ENCODE measurements around the gene NTPCR. TPM values are rescaled to one million over a fixed set of nuclear protein-coding genes. Genes with fewer than 3 reads are reported as not detected.

Gene NTPCR
- total RNA-seq, 4 donors from 2014 or later, result 13.5 to 53.3 (median 37.2) TPM

DNA sequence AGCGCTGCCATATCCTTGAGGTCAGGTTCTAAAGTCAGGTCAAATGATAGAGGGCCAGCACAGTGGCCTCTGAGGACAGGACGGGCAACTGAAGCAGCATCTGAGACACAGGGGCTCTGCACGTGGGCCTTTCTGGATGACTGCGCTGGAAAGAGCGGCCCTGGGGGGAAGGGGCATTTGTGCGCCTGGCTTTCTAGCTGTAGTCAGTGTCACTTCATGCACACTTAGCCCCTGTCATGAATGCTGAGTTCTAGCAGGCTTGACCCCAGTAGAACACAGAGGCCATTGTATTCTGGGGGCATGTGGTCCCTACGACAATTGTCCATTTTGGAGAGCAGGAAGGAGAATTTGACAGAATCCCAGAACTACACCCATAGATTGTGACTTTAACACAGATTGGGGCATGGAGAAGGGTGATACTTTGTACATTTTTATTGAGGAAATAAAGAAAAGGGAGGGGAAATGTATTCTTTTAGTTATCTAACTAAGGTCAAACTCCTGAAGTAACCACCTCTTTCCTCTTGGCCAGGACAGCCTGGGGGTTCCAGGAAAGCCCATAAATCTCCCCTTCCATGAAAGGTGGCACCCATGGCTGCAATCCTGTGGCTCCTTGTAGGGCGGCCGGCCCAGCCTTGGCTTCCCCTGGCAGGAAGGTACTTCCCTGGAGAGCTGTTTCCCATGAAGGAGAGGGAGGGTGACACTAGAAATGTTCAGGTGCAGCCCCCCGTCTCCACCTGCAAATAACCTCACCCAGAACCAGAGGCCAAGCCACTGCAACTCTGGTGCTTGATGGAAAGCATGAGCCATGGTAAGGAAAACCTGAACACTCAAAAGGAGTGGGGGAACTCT is 34.4 kb downstream of the NTPCR start:
- Histone ChIP-seq H3K4me3 (no peak overlapping the region), H3K4me1 (peaks cover 0 to 13% (median 9%) of the 10 kb centered on the region in 4 donors), H3K27me3 (no peaks in the 10 kb centered on the region), H3K36me3 (no peaks in the 10 kb centered on the region), H3K27ac (peak overlapping the region; percentile 37 to 56 (median 45)), H3K9me3 (no peaks in the 10 kb centered on the region)
- in situ Hi-C loops (cut with MboI; ENCODE audit: low pct_ligation_motif_present in 1 of 4, low pct_unique_long_range_greater_than_20kb in 1 of 4, low sequenced_read_pairs in 3 of 4), result no loop called here
- DNase-seq, result no peak
- intact Hi-C loops (cut with DNase I; ENCODE audit: low total_unique reads), result no loop called here
- TF ChIP-seq POLR2AphosphoS5 (IDR thresholded peaks at IDR 0.05) (no peak), POLR2A (IDR thresholded peaks at IDR 0.05) (no peak), EP300 (IDR thresholded peaks at IDR 0.05; ENCODE audit: low read depth) (no peak)
- TF ChIP-seq, protein P1, sequence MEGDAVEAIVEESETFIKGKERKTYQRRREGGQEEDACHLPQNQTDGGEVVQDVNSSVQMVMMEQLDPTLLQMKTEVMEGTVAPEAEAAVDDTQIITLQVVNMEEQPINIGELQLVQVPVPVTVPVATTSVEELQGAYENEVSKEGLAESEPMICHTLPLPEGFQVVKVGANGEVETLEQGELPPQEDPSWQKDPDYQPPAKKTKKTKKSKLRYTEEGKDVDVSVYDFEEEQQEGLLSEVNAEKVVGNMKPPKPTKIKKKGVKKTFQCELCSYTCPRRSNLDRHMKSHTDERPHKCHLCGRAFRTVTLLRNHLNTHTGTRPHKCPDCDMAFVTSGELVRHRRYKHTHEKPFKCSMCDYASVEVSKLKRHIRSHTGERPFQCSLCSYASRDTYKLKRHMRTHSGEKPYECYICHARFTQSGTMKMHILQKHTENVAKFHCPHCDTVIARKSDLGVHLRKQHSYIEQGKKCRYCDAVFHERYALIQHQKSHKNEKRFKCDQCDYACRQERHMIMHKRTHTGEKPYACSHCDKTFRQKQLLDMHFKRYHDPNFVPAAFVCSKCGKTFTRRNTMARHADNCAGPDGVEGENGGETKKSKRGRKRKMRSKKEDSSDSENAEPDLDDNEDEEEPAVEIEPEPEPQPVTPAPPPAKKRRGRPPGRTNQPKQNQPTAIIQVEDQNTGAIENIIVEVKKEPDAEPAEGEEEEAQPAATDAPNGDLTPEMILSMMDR (IDR thresholded peaks at IDR 0.05), result no peak
- 80 to 100% methylated on average over 1 to 10 of the region's 10 CpGs for WGBS, 2 donors (ENCODE audit: low coverage in 1 of 2)

DNA sequence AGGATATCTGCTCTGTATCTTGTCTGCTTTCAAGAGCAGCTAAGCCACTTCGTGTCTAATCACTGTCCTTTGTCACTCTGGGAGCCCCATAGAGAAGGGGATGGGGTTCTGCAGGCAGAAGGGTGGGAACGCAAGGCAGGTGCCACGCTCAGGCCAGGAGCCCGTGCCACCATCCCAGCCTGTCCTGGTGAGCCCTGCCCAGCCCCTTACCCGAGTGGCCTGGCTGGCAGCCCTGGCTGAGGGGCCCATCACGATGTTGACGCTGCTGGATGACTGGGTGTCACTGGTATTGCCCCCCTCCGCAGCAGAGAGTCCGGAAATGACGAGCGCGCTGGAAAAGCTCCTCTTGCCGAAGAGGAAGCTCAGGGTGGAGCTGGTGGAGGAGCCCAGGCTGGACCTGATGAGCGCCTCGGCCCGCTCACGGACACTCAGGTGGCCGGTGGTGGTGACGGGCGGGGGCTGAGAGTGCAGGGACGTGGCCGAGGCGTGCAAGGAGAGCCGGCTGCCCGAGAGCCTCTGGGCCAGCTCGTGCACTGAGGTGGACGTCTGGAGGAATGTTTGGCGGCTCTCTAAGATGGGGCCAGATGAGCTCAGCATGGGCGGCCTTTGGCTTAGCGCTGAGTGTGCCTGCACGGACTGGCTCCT is 35.6 kb downstream of the NTPCR start:
- DNase-seq, result no peak
- no peak for TF ChIP-seq POLR2A (IDR thresholded peaks at IDR 0.05)
- TF ChIP-seq, protein P1 (IDR thresholded peaks at IDR 0.05), result no peak
- TF ChIP-seq POLR2AphosphoS5 (IDR thresholded peaks at IDR 0.05), result no peak
- TF ChIP-seq EP300 (IDR thresholded peaks at IDR 0.05; ENCODE audit: low read depth), result no peak
- Histone ChIP-seq H3K4me1 (peaks cover 0 to 13% (median 9%) of the 10 kb centered on the region in 4 donors), H3K27ac (peak overlapping the region in 1 of 4 donors; percentile 50), H3K27me3 (no peaks in the 10 kb centered on the region), H3K36me3 (no peaks in the 10 kb centered on the region), H3K9me3 (no peaks in the 10 kb centered on the region), H3K4me3 (no peak overlapping the region)
- intact Hi-C loops (cut with DNase I; ENCODE audit: low total_unique reads), result no loop called here
- in situ Hi-C loops (cut with MboI; ENCODE audit: low pct_ligation_motif_present in 1 of 4, low pct_unique_long_range_greater_than_20kb in 1 of 4, low sequenced_read_pairs in 3 of 4), result no loop called here
- 94% methylated on average over 30 of the region's 31 CpGs; no CpG with 5 or more reads in 1 of the 2 donors for WGBS, 2 donors (ENCODE audit: low coverage in 1 of 2)

DNA sequence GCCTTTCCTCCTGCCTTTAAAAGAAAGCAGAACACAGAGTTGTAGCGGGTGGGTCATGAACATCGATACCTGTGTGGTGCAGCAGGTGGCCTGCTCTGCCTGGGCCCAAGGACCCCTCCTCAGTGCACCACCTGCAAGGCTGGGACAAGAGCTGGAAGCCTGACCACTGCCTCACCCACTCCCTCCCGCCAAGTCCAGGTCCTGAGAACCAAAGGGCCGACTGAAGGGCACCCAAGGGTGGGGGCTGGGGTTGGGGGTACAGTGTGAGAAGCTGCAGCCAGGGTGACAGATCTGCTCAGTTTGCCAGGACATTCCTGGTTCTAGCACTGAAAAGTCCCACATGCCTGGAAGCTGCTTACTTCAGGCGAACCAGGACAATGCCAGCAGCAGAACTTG is 36.1 kb downstream of the NTPCR start:
- no peaks in the 10 kb centered on the region for H3K36me3 ChIP-seq
- no peak overlapping the region for H3K4me3 ChIP-seq
- in situ Hi-C loops (cut with MboI; ENCODE audit: low pct_ligation_motif_present in 1 of 4, low pct_unique_long_range_greater_than_20kb in 1 of 4, low sequenced_read_pairs in 3 of 4), result no loop called here
- WGBS, 2 donors (ENCODE audit: low coverage in 1 of 2), result 93% methylated on average over 3 of the region's 5 CpGs; no CpG with 5 or more reads in 1 of the 2 donors
- peaks cover 0 to 13% (median 9%) of the 10 kb centered on the region in 4 donors for H3K4me1 ChIP-seq
- no peaks in the 10 kb centered on the region for H3K27me3 ChIP-seq
- TF ChIP-seq, protein P1 (IDR thresholded peaks at IDR 0.05), result no peak
- TF ChIP-seq EP300 (IDR thresholded peaks at IDR 0.05; ENCODE audit: low read depth), result no peak
- TF ChIP-seq POLR2A (IDR thresholded peaks at IDR 0.05), result no peak
- no peaks in the 10 kb centered on the region for H3K9me3 ChIP-seq
- no peak overlapping the region for H3K27ac ChIP-seq
- no peak for DNase-seq
- intact Hi-C loops (cut with DNase I; ENCODE audit: low total_unique reads), result no loop called here

DNA sequence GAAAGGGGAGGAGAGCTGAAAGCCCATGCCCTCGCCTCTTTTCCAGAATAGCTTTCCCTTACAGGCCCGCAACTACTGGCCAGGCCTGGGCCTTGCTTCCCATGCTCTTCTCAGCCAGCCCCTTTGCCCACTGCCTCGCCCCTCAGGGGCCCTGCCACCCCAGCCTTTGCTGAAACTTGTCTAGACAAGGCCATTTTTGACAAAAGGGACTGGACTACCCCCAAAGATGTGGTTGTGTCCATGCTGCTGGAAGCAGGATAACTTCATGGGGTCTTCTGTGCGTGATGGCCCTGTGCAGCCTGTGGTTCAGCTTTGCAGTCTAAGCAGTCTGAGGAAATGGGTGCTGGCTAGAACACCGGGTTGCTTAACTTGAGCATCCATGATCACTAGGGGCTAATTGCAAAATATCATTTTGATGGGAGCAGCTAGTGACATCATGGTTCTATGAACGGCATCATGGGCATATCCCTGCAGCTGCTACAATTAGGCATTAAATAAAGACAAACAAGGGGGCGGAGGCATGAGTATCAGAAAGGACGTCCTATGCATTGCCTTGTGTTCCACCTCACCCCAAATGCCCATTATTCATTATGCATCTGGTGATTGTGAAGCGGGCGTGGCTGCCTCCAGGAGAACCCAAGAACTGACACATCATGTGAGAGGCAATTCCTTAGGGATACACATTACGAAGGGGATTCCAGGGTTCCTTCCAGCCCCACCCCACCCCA is 36.8 kb downstream of the NTPCR start:
- intact Hi-C loops (cut with DNase I; ENCODE audit: low total_unique reads) (no loop called here), in situ Hi-C loops (cut with MboI; ENCODE audit: low pct_ligation_motif_present in 1 of 4, low pct_unique_long_range_greater_than_20kb in 1 of 4, low sequenced_read_pairs in 3 of 4) (no loop called here)
- Histone ChIP-seq H3K4me1 (peaks cover 0 to 13% (median 9%) of the 10 kb centered on the region in 4 donors), H3K27me3 (no peaks in the 10 kb centered on the region), H3K36me3 (no peaks in the 10 kb centered on the region), H3K27ac (no peak overlapping the region), H3K4me3 (no peak overlapping the region), H3K9me3 (no peaks in the 10 kb centered on the region)
- 89 to 94% methylated on average over 3 to 11 of the region's 11 CpGs for WGBS, 2 donors (ENCODE audit: low coverage in 1 of 2)
- TF ChIP-seq, protein P1 (IDR thresholded peaks at IDR 0.05), result no peak
- TF ChIP-seq POLR2A (IDR thresholded peaks at IDR 0.05) (no peak), EP300 (IDR thresholded peaks at IDR 0.05; ENCODE audit: low read depth) (no peak), POLR2AphosphoS5 (IDR thresholded peaks at IDR 0.05) (no peak)
- no peak for DNase-seq

Measured in transverse colon (tissue), 4 donors.